NCI-H69 (cell line): Measurements from ENCODE around the gene FAR1.
A peak's percentile ranks its signal among the peaks of the same experiment; 100 is the strongest.
"Not testable (repeated sequence)": the region's sequence is repeated elsewhere in the genome, so short reads cannot be mapped to it uniquely, and the experiment has no call there.

ENCODE experiments used
- DNase-seq: peaks from one replicate; lab custom pipeline; 2025; lab: John Stamatoyannopoulos, UW

The FAR1 gene

DNA sequence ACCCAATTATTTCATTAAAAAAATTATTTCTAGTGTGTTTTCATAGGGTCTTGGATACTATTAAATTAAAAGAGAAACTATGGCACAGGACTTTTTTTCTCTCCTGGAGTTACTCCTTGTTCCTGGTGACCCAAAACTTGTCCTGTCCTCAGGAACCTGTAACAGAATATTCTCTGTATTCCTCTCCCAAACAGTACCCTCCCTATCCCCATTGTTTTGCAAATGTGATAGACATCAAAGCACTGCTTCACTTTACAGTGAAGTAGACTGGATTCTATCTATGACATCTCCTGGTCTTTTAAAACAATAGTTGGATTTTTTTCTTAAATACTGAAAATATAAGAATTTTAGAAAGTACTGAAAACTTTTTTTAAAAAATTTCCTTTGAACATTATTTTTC lies 37.2 kb downstream of the FAR1 start:
- DNase-seq: no peak

- no peak for DNase-seq
Observed at GRCh38 chr11:13713982-13714381, 45.5 kb downstream of the FAR1 start.

- no peak for DNase-seq
Observed at GRCh38 chr11:13717331-13717730, 48.9 kb downstream of the FAR1 start.

- DNase-seq: no peak
Observed at GRCh38 chr11:13718394-13718793, 49.9 kb downstream of the FAR1 start.

GRCh38 chr11:13720940-13721339 lies 52.5 kb downstream of the FAR1 start:
- no peak for DNase-seq

- no peak for DNase-seq
Observed at GRCh38 chr11:13721760-13722159, 53.3 kb downstream of the FAR1 start.

GRCh38 chr11:13726456-13726855 lies 58.0 kb downstream of the FAR1 start:
- DNase-seq: no peak

GRCh38 chr11:13728076-13728475 lies 59.6 kb downstream of the FAR1 start:
- no peak for DNase-seq

- DNase-seq: no peak
Observed at GRCh38 chr11:13734530-13734929, 66.1 kb downstream of the FAR1 start.

DNA sequence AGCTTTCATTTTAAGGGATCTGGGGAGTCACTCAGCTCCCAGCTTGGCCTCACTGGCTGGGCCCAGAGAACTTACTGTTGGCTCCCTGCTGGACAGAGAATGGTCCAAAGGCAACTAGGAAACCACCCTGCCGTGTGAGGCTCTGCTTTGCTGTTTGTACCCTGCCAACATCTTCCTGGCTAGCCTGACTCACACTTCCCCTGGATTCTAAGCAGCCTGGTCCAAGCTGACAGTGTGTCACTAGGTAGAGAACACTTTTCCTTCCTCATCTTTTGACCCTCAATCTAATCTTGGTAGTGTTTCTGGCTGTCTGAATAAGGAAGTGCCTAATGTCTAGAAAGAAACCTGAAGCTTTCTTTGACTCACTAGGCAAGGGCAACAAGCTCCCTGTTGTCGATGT lies 76.7 kb downstream of the FAR1 start:
- DNase-seq: no peak

- not testable (repeated sequence) for DNase-seq
Observed at GRCh38 chr11:13753316-13753715, 84.8 kb downstream of the FAR1 start.

DNA sequence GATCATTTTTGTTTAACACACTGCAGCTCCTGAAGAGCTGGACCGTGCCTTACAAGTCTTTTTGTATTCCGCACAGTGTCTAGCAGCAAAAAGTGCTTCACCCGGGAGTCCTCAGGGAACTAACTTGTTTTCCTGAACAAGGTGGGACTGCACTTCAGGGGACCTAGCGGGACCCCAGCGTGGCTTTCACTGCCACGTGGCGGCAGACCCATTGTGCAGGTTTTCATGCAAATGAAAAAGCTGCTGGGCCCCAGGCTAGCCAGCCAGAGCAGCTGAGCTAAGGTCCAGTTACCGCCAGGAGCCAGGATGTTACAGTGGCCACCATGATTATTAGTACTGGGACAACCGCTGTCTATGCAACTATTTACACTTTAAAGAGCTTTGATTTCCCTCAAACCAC lies 90.6 kb downstream of the FAR1 start:
- no peak for DNase-seq

- DNase-seq: no peak
Observed at GRCh38 chr11:13760115-13760514, 91.6 kb downstream of the FAR1 start.

DNA sequence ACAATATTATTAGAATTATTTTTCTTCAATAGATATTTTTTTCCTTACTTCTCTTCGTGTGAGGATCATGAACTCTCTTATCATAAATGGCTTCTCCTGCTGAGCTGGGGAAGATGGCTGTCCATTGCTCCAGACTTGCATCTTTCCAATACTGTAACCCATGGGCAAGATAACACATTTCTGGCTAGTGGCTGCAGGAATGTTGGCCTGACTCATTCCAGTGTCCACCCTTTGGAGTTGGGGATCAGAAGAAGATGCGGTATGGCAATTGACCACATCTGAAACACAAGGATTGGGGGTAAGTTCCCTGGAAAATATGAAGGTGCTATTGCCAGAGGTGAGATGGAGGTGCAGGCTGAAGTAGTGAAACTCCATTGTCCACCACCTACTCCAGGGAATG lies 92.8 kb downstream of the FAR1 start:
- no peak for DNase-seq

DNA sequence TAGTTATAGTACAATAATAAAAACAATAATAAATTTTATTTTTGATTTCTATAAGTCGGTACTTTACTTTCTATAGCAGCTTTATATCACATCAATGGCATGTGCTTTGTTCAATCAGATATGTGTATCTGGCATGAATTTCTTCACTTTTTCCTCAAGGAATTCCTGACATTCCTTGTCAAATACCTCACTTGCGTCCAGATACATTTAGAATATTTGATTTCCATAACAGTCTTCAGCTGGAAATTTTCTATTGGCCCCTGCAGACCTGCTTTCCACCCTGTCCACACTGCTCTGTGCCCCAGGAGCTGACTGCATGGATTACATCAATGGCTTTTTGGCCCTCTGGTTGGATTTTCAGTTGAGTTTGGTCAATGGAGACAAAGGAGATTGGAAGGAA lies 93.2 kb downstream of the FAR1 start:
- no peak for DNase-seq

GRCh38 chr11:13762718-13763117 lies 94.2 kb downstream of the FAR1 start:
- peak; percentile 64 for DNase-seq

DNA sequence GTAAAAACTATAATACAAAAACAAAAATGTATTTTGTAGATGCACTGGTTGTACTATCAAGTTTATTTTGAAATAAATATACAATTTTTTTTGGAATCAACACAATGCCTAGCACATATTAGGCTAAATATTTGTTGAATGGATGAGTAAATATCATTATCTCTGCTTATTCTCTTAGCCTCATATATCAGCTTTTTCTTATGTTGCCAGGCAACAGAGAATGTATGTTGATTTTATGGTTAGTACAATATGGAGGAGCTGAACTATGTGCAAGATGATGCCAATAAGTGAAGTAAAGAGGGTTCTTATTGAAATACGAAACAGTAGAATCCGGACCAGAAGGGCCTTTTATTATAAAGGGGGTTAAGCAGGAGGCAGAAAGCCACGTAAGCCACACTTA lies 94.9 kb downstream of the FAR1 start:
- DNase-seq: peak; percentile 57

GRCh38 chr11:13765886-13766285 lies 97.4 kb downstream of the FAR1 start:
- no peak for DNase-seq

DNA sequence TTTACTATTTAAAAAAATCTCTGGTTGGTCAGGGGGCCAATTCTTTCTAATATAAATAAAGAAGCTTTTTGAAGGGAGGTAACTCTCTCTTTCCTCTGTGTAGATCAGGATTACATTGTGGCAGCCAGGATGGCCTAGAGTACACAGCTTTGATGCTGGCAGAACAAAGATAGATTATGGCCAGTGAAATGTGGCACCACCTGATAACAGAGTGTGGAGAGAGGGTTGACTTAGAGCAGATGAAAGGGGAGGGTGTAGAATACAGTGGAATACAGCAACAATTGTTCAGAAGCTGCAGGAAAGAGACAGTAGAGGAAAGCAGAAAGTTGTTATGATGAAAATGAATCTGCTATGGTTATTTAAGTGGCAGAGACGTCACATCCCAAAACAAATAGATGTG lies 99.0 kb downstream of the FAR1 start:
- DNase-seq: no peak

GRCh38 chr11:13769188-13769587 lies 100.7 kb downstream of the FAR1 start:
- no peak for DNase-seq

DNA sequence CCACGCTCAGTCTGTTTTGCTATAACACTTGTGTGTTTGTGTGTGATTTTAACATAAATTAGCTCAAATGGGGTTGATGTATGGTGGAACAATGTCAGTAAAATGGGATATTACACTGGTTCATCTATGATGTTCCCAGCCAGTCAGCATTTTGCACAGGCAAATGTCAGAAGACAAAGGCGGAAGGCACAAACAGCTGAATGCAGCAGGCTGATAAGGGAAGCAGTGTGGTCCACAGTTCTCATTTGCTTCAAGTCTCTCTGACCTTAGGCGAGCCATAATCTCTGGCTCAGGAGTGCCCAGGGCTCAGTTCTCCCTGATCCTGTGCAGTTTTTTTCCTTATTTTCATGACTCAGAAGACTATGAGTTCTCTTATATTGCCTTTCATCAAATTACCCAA lies 102.7 kb downstream of the FAR1 start:
- no peak for DNase-seq

GRCh38 chr11:13772223-13773046 lies 104.0 kb downstream of the FAR1 start:
- peak; percentile 87 for DNase-seq

DNA sequence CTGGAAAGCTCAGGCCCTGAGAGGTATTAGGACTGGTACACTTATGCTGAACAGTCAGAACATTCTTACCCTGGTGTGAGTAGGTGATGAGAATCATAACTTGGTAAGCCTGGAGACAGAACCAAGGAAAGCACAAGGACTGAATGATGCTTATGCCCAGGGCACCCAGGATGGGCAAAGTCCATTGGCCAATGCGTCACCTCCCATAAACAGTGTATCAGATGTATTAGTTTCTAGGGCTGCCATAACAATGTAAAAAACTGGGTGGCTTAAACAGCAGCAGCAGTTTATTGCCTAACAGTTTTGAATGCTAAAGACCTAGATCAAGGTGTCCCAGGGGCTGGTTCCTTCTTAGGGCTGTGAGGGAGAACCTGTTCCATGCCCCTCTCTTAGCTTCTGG lies 107.0 kb downstream of the FAR1 start:
- DNase-seq: no peak

DNA sequence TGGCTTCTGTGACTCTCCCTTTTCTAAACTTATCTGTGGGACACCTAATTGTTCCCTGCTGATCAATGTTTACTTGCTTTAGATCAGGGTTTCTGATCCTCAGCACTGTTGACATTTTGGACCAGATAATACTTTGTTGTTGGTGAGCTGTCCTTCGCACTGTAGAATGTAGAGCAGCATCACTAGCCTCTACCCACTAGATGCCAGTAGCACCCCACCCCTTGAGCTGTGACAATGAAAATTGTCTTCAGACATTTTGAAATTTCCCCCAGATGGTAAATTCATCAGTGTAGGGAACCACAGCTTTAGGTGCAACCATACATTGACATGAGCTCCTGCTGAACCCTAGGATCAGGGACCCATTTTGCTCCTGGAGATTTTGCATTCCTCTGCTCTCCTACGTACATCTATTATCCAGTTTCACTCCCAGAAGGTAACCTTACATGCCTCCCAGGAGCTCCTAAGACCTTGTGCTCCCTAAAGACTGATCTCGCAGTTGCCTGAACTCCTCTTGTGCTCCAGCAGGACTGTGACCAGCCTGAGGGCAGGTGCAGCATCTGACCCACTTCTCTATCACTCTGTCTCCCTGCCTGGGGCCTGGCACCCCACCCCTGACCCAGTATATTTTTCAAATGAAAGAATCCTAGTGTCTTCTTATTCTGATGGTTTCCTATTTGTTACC lies 107.8 kb downstream of the FAR1 start:
- DNase-seq: peak; percentile 61
